ENCODE measurements around the gene TTC39B. TPM values are rescaled to one million over a fixed set of nuclear protein-coding genes. Genes with fewer than 3 reads are reported as not detected.

Gene TTC39B
- total RNA-seq, 1 donor from 2014 or later: 6.6 TPM

- DNase-seq (ENCODE audit: low spot score, unreplicated experiment): no peak
- peak overlapping the region; percentile 1 for H3K27ac Mint-ChIP-seq
- no peaks in the 10 kb centered on the region for H3K36me3 Mint-ChIP-seq (ENCODE audit: insufficient read depth)
- no peak overlapping the region for H3K4me3 Mint-ChIP-seq (ENCODE audit: low read depth)
- TF ChIP-seq CTCF (IDR thresholded peaks at IDR 0.05; ENCODE audit: unreplicated experiment): no peak
- H3K9me3 Mint-ChIP-seq (ENCODE audit: low read depth): peaks cover 2% of the 10 kb centered on the region
- H3K4me1 Mint-ChIP-seq (ENCODE audit: low read depth): peaks cover 17% of the 10 kb centered on the region
- H3K27me3 Mint-ChIP-seq: no peaks in the 10 kb centered on the region
These were observed 150.8 kb downstream of the TTC39B start for GRCh38 chr9:15156241-15156640.

GRCh38 chr9:15155826-15156225 is 151.2 kb downstream of the TTC39B start:
- no peak overlapping the region for H3K4me3 Mint-ChIP-seq (ENCODE audit: low read depth)
- peaks cover 2% of the 10 kb centered on the region for H3K9me3 Mint-ChIP-seq (ENCODE audit: low read depth)
- no peak for DNase-seq (ENCODE audit: low spot score, unreplicated experiment)
- no peak overlapping the region for H3K27ac Mint-ChIP-seq
- H3K36me3 Mint-ChIP-seq (ENCODE audit: insufficient read depth): no peaks in the 10 kb centered on the region
- peaks cover 17% of the 10 kb centered on the region for H3K4me1 Mint-ChIP-seq (ENCODE audit: low read depth)
- TF ChIP-seq CTCF (IDR thresholded peaks at IDR 0.05; ENCODE audit: unreplicated experiment): no peak
- H3K27me3 Mint-ChIP-seq: no peaks in the 10 kb centered on the region

- DNase-seq (ENCODE audit: low spot score, unreplicated experiment): no peak
- Mint-ChIP-seq H3K4me1 (ENCODE audit: low read depth) (peaks cover 17% of the 10 kb centered on the region), H3K4me3 (ENCODE audit: low read depth) (no peak overlapping the region), H3K9me3 (ENCODE audit: low read depth) (peaks cover 2% of the 10 kb centered on the region), H3K27me3 (no peaks in the 10 kb centered on the region), H3K27ac (no peak overlapping the region), H3K36me3 (ENCODE audit: insufficient read depth) (no peaks in the 10 kb centered on the region)
- TF ChIP-seq CTCF (IDR thresholded peaks at IDR 0.05; ENCODE audit: unreplicated experiment): no peak
These were observed 151.7 kb downstream of the TTC39B start for GRCh38 chr9:15155323-15155722.

- Mint-ChIP-seq H3K36me3 (ENCODE audit: insufficient read depth) (no peaks in the 10 kb centered on the region), H3K4me3 (ENCODE audit: low read depth) (no peak overlapping the region), H3K27ac (no peak overlapping the region), H3K27me3 (no peaks in the 10 kb centered on the region), H3K9me3 (ENCODE audit: low read depth) (peaks cover 2% of the 10 kb centered on the region), H3K4me1 (ENCODE audit: low read depth) (peaks cover 17% of the 10 kb centered on the region)
- no peak for TF ChIP-seq CTCF (IDR thresholded peaks at IDR 0.05; ENCODE audit: unreplicated experiment)
- DNase-seq (ENCODE audit: low spot score, unreplicated experiment): no peak
These were observed 152.3 kb downstream of the TTC39B start for GRCh38 chr9:15154677-15155076.

- Mint-ChIP-seq H3K4me1 (ENCODE audit: low read depth) (peaks cover 17% of the 10 kb centered on the region), H3K27ac (no peak overlapping the region), H3K36me3 (ENCODE audit: insufficient read depth) (no peaks in the 10 kb centered on the region), H3K9me3 (ENCODE audit: low read depth) (peaks cover 2% of the 10 kb centered on the region), H3K27me3 (no peaks in the 10 kb centered on the region), H3K4me3 (ENCODE audit: low read depth) (no peak overlapping the region)
- no peak for DNase-seq (ENCODE audit: low spot score, unreplicated experiment)
- no peak for TF ChIP-seq CTCF (IDR thresholded peaks at IDR 0.05; ENCODE audit: unreplicated experiment)
These were observed 153.1 kb downstream of the TTC39B start for GRCh38 chr9:15153961-15154360.

Data from progenitor cell of endocrine pancreas (in vitro differentiated cells).